Bronchus fibroblast of lung (primary cell): Measurements from ENCODE around the gene ZSCAN16. TPM values are rescaled to one million over a fixed set of nuclear protein-coding genes. Genes with fewer than 3 reads are reported as not detected.

Experiments used
- total RNA-seq: library from RNA; depleted of rRNA; stranded (reverse); fragments of >200 nt; gene quantifications from 2 replicates; pipeline ENCODE4 v1.2.3, GENCODE V29; 2015

Gene ZSCAN16
- total RNA-seq, result 1.7 and 1.8 TPM in 2 replicates

GRCh38 chr6:28124350-28124970 is at the start of gene ZSCAN16:
Gene ZSCAN16, plus strand, starts transcription at chr6:28124609. Its CDS starts 835 bp downstream, at chr6:28125444.

GRCh38 chr6:28080381-28080630 is 44.1 kb upstream of the ZSCAN16 start, which contains the start of gene ZNF165:
Gene ZNF165, plus strand, starts transcription at chr6:28080568. Its CDS starts 4,913 bp downstream, at chr6:28085481.

GRCh38 chr6:28141500-28142329 is 17.3 kb downstream of the ZSCAN16 start, which contains the start of gene ZKSCAN8:
Gene ZKSCAN8, plus strand, starts transcription at chr6:28141883. Its CDS starts 6,525 bp downstream, at chr6:28148408.

Other genes with a start within 250 kb of the ZSCAN16 start
- not detected in 2 replicates for gene OR2B2, start 212.2 kb upstream of the ZSCAN16 start, total RNA-seq
- gene OR2B6, start 167.4 kb upstream of the ZSCAN16 start, total RNA-seq, result not detected in 2 replicates
- gene ZNF165, start 44.0 kb upstream of the ZSCAN16 start, total RNA-seq, result 0.34 and 0.45 TPM in 2 replicates
- gene ZKSCAN8, start 17.3 kb downstream of the ZSCAN16 start, total RNA-seq, result 5.2 and 5.5 TPM in 2 replicates
- 8.1 and 10.4 TPM in 2 replicates for gene ZSCAN9, start 100.7 kb downstream of the ZSCAN16 start, total RNA-seq
- 4.0 and 4.5 TPM in 2 replicates for gene ZKSCAN4, start 127.7 kb downstream of the ZSCAN16 start, total RNA-seq
- 0.89 and 1.3 TPM in 2 replicates for gene NKAPL, start 134.7 kb downstream of the ZSCAN16 start, total RNA-seq
- 11.0 and 11.9 TPM in 2 replicates for gene ZSCAN26, start 142.5 kb downstream of the ZSCAN16 start, total RNA-seq
- gene PGBD1, start 157.0 kb downstream of the ZSCAN16 start, total RNA-seq, result 5.9 and 7.1 TPM in 2 replicates
- gene ZSCAN31, start 211.5 kb downstream of the ZSCAN16 start, total RNA-seq, result 0.84 and 0.89 TPM in 2 replicates
- gene ZKSCAN3, start 225.3 kb downstream of the ZSCAN16 start, total RNA-seq, result 2.7 and 3.3 TPM in 2 replicates